ENCODE measurements around the gene OR10J4.
"Not testable (repeated sequence)": the region's sequence is repeated elsewhere in the genome, so short reads cannot be mapped to it uniquely, and the experiment has no call there.

Gene OR10J4

GRCh38 chr1:159436469-159436868 is 4.5 kb downstream of the OR10J4 start:
- no peak overlapping the region for H3K4me3 ChIP-seq (ENCODE audit: low read length)
- no peak for TF ChIP-seq CTCF (conservative IDR thresholded peaks at IDR 0.05; ENCODE audit: low read length)
- no peak for DNase-seq (ENCODE audit: low read depth)

- H3K4me3 ChIP-seq (ENCODE audit: low read length): no peak within 1 kb of the TSS
- no peak for DNase-seq (ENCODE audit: low read depth)
- no peak for TF ChIP-seq CTCF (conservative IDR thresholded peaks at IDR 0.05; ENCODE audit: low read length)
These were observed 7.4 kb downstream of the OR10J4 start, which contains the start of gene OR10J1 for GRCh38 chr1:159439422-159439821. TSS of gene OR10J1 (plus strand) at chr1:159439722. CDS start at chr1:159439792, 70 bp downstream.

GRCh38 chr1:159441360-159441759 is 9.4 kb downstream of the OR10J4 start:
- no peak overlapping the region for H3K4me3 ChIP-seq (ENCODE audit: low read length)
- no peak for DNase-seq (ENCODE audit: low read depth)
- TF ChIP-seq CTCF (conservative IDR thresholded peaks at IDR 0.05; ENCODE audit: low read length): no peak

GRCh38 chr1:159442428-159442827 is 10.4 kb downstream of the OR10J4 start:
- no peak for DNase-seq (ENCODE audit: low read depth)
- TF ChIP-seq CTCF (conservative IDR thresholded peaks at IDR 0.05; ENCODE audit: low read length): no peak
- no peak overlapping the region for H3K4me3 ChIP-seq (ENCODE audit: low read length)

GRCh38 chr1:159443066-159443750 is 11.2 kb downstream of the OR10J4 start:
- H3K4me3 ChIP-seq (ENCODE audit: low read length): no peak overlapping the region
- no peak for DNase-seq (ENCODE audit: low read depth)
- no peak for TF ChIP-seq CTCF (conservative IDR thresholded peaks at IDR 0.05; ENCODE audit: low read length)

- no peak for TF ChIP-seq CTCF (conservative IDR thresholded peaks at IDR 0.05; ENCODE audit: low read length)
- DNase-seq (ENCODE audit: low read depth): no peak
These were observed 12.5 kb downstream of the OR10J4 start for GRCh38 chr1:159444511-159444910.

GRCh38 chr1:159448181-159448580 is 16.2 kb downstream of the OR10J4 start:
- DNase-seq (ENCODE audit: low read depth): no peak
- no peak for TF ChIP-seq CTCF (conservative IDR thresholded peaks at IDR 0.05; ENCODE audit: low read length)
- H3K4me3 ChIP-seq (ENCODE audit: low read length): no peak overlapping the region

More at GRCh38 chr1:159444511-159444910, 12.5 kb downstream of the OR10J4 start:
- no peak overlapping the region for H3K4me3 ChIP-seq (ENCODE audit: low read length)

- H3K4me3 ChIP-seq (ENCODE audit: low read length); DNase-seq (ENCODE audit: low read depth): not testable (repeated sequence)
These were observed 17.6 kb downstream of the OR10J4 start for GRCh38 chr1:159449605-159450004.
